PC-3 (cell line): Measurements from ENCODE around the gene BCAT1. TPM values are rescaled to one million over a fixed set of nuclear protein-coding genes. Genes with fewer than 3 reads are reported as not detected.

Experiments
- ATAC-seq: fragments of 200-7000 bp; cut with Tn5 transposase; 2 replicates; pipeline ENCODE4 v1.9.1; 2020; ENCODE audit warnings: mild to moderate bottlenecking, moderate library complexity
- BruUV-seq: library from RNA; stranded (reverse); fragments of 400-500 nt; replicated peaks from 2 replicates; lab custom pipeline; 2021; lab: Mats Ljungman, UMichigan
- CTCF ChIA-PET: fragments of 300-600 bp; sonication (Branson Sonifier 250); formaldehyde crosslinking; loops from one replicate; lab custom pipeline; 2022; ENCODE audit warnings: antibody characterized with exemption; lab: Charles Lee
- POLR2A ChIA-PET: fragments of 300-600 bp; sonication (Branson Sonifier 250); formaldehyde crosslinking; loops from one replicate; lab custom pipeline; 2022; ENCODE audit warnings: antibody characterized with exemption; ENCODE audit not compliant: unreplicated experiment; lab: Charles Lee
- DNase-seq: peaks from one replicate; pipeline ENCODE4 v3.0.0-alpha.2; 2015
- H2AFZ ChIP-seq: fragments of 300-600 bp; sonication (generic); 2 replicates; pipeline ENCODE4 v1.6.0; 2016; ENCODE audit warnings: antibody characterized with exemption, low read length
- H3F3A ChIP-seq: fragments of 300-600 bp; sonication (generic); one replicate; pipeline ENCODE4 v1.6.0; 2017; ENCODE audit warnings: antibody characterized with exemption, low read length, control low read depth, mild to moderate bottlenecking; ENCODE audit not compliant: unreplicated experiment
- H3K27ac ChIP-seq: fragments of 300-600 bp; sonication (generic); 2 replicates; pipeline ENCODE4 v1.5.1; 2016; ENCODE audit warnings: mild to moderate bottlenecking, low read length
- H3K27me3 ChIP-seq: fragments of 300-600 bp; sonication (generic); 2 replicates; pipeline ENCODE4 v1.6.1; 2016; ENCODE audit warnings: low read length, mixed read lengths
- H3K36me3 ChIP-seq: fragments of 300-600 bp; sonication (generic); 2 replicates; pipeline ENCODE4 v1.6.1; 2016; ENCODE audit warnings: low read depth, mixed run types, low read length, mixed read lengths
- H3K4me1 ChIP-seq: fragments of 300-600 bp; sonication (generic); 2 replicates; pipeline ENCODE4 v1.5.1; 2016; ENCODE audit warnings: low read length; ENCODE audit not compliant: insufficient read depth
- H3K4me2 ChIP-seq: fragments of 300-600 bp; sonication (generic); 2 replicates; pipeline ENCODE4 v1.6.0; 2016; ENCODE audit warnings: low read length
- H3K4me3 ChIP-seq: fragments of 300-600 bp; sonication (generic); 2 replicates; pipeline ENCODE4 v1.5.1; 2016; ENCODE audit warnings: mild to moderate bottlenecking, low read length, mixed read lengths
- H3K79me2 ChIP-seq: fragments of 300-600 bp; sonication (generic); 2 replicates; pipeline ENCODE4 v1.6.1; 2017; ENCODE audit warnings: low read length, mixed read lengths
- H3K9ac ChIP-seq: fragments of 300-600 bp; sonication (generic); 2 replicates; pipeline ENCODE4 v1.6.0; 2016; ENCODE audit warnings: mild to moderate bottlenecking, low read length
- H3K9me2 ChIP-seq: fragments of 300-600 bp; sonication (generic); replicated peaks from 2 replicates; pipeline ENCODE4 v1.6.1; 2016; ENCODE audit warnings: mixed run types, low read length, mixed read lengths
- H3K9me3 ChIP-seq: fragments of 300-600 bp; sonication (generic); 2 replicates; pipeline ENCODE4 v1.6.1; 2016; ENCODE audit warnings: low read length, mixed read lengths
- H4K20me1 ChIP-seq: fragments of 300-600 bp; sonication (generic); 2 replicates; pipeline ENCODE4 v1.6.1; 2016; ENCODE audit warnings: low read length, mixed read lengths
- CTCF ChIP-seq: fragments of 300-600 bp; sonication (generic); conservative IDR thresholded peaks from 2 replicates; pipeline ENCODE4 v1.5.1; 2017; ENCODE audit warnings: antibody characterized with exemption, low read depth, mild to moderate bottlenecking, low read length
- EZH2 ChIP-seq: fragments of 300-600 bp; sonication (generic); IDR thresholded peaks from one replicate; pipeline ENCODE4 v1.6.1; 2017; ENCODE audit warnings: antibody characterized with exemption, mild to moderate bottlenecking, low read length; ENCODE audit not compliant: unreplicated experiment
- EZH2phosphoT487 ChIP-seq: fragments of 300-600 bp; sonication (generic); IDR thresholded peaks from 2 replicates; pipeline ENCODE4 v1.6.1; 2018; ENCODE audit warnings: mild to moderate bottlenecking, antibody characterized with exemption, low read length, borderline replicate concordance
- intact Hi-C: fragments of 100-400 bp; cut with micrococcal nuclease; formaldehyde crosslinking; loops from 2 replicates; pipeline ENCODE4 v1.9.0; 2023
- total RNA-seq: library from RNA; depleted of rRNA; stranded (reverse); fragments of >200 nt; gene quantifications from 2 replicates; pipeline ENCODE4 v1.2.3, GENCODE V29; 2014

BCAT1 gene
- total RNA-seq, 1 experiment from 2014 or later: not detected

GRCh38 chr12:24808651-24809050 is 140.2 kb downstream of the BCAT1 start:
- Histone ChIP-seq H3K27ac (no peak overlapping the region), H3K79me2 (no peaks in the 10 kb centered on the region), H4K20me1 (no peaks in the 10 kb centered on the region), H3K9me2 (no peaks in the 10 kb centered on the region), H3K9me3 (no peaks in the 10 kb centered on the region), H3K27me3 (no peaks in the 10 kb centered on the region), H3K36me3 (no peaks in the 10 kb centered on the region), H3K9ac (no peak overlapping the region), H3K4me3 (no peak overlapping the region), H3K4me1 (no peaks in the 10 kb centered on the region), H3K4me2 (no peak overlapping the region), H3F3A (no peaks in the 10 kb centered on the region), H2AFZ (no peak overlapping the region)
- BruUV-seq: no TSS peak
- ChIA-PET CTCF (no interaction called here), POLR2A (no interaction called here)
- ATAC-seq (no peak), DNase-seq (no peak)
- intact Hi-C loops: no loop called here
- TF ChIP-seq CTCF (no peak), EZH2phosphoT487 (no peak)

GRCh38 chr12:24806386-24806785 is 142.5 kb downstream of the BCAT1 start:
- Histone ChIP-seq H2AFZ (no peak overlapping the region), H3K9me2 (no peaks in the 10 kb centered on the region), H3K9ac (no peak overlapping the region), H4K20me1 (no peaks in the 10 kb centered on the region), H3F3A (no peaks in the 10 kb centered on the region), H3K9me3 (no peaks in the 10 kb centered on the region), H3K4me3 (no peak overlapping the region), H3K27ac (no peak overlapping the region), H3K4me2 (no peak overlapping the region), H3K4me1 (no peaks in the 10 kb centered on the region), H3K79me2 (no peaks in the 10 kb centered on the region), H3K36me3 (no peaks in the 10 kb centered on the region), H3K27me3 (no peaks in the 10 kb centered on the region)
- no peak for TF ChIP-seq EZH2phosphoT487
- TF ChIP-seq EZH2: no peak
- TF ChIP-seq CTCF: no peak
- ATAC-seq (no peak), DNase-seq (no peak)
- BruUV-seq: no TSS peak
- intact Hi-C loops: no loop called here
- ChIA-PET CTCF (no interaction called here), POLR2A (no interaction called here)

DNA sequence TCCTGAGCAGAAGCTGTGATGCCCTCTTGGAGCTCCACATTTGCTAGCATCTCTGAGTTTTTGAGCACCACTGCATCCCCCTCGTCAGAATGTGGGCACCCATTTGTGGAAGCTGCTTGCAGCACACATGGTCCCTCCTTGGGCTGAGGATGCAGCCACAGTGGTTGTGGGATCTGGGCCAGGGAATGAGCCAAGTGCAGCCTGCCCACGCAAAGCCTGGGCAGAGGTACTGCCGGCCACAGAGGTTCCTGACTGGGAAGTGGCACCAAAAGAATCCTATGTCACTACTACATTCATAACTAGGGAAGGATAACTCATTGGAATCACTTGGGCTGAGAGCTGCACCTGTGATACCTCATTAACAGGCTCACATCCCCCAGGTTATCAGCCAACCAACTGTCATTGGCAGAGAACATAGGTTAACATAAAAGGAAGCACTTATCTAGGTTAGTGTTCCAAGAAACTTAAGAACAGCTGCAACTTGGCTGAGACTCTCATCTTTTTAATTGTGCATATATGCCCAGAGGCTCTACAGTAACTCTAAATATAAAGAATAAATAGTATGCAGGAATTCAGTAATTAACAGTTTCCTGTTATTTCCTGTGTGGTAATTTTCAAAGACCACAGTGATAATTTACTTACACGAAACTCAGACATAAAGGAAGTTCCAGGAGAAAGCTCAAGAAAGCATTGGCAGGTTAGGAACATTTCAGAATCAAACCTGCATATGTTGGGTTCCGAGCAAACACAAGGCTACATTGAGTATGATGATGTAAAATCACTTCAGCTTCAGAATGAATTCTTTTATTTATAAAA is 145.3 kb downstream of the BCAT1 start:
- ChIA-PET CTCF (no interaction called here), POLR2A (no interaction called here)
- intact Hi-C loops: no loop called here
- DNase-seq (no peak), ATAC-seq (no peak)
- Histone ChIP-seq H4K20me1 (no peaks in the 10 kb centered on the region), H3K9me2 (no peaks in the 10 kb centered on the region), H3K9ac (no peak overlapping the region), H3K4me2 (no peak overlapping the region), H3K9me3 (no peaks in the 10 kb centered on the region), H3K4me1 (no peaks in the 10 kb centered on the region), H3K79me2 (no peaks in the 10 kb centered on the region), H2AFZ (no peak overlapping the region), H3K27ac (no peak overlapping the region), H3K4me3 (no peak overlapping the region), H3K36me3 (no peaks in the 10 kb centered on the region), H3F3A (no peaks in the 10 kb centered on the region), H3K27me3 (no peaks in the 10 kb centered on the region)
- no TSS peak for BruUV-seq
- no peak for TF ChIP-seq EZH2
- TF ChIP-seq CTCF: no peak
- TF ChIP-seq EZH2phosphoT487: no peak
